Keratinocyte (primary cell): ENCODE measurements around the gene CFAP57. TPM values are rescaled to one million over a fixed set of nuclear protein-coding genes. Genes with fewer than 3 reads are reported as not detected.

Experiments used
- DNase-seq: peaks from one replicate; pipeline ENCODE4 v3.0.0-alpha.2; 2011; ENCODE audit warnings: low read depth, missing footprints, low spot score
- FAIRE-seq: peaks from 2 replicates; lab custom pipeline; 2011; peaks lifted over from hg19 to GRCh38; lab: Jason Lieb, UNC
- H2AFZ ChIP-seq: 2 replicates; pipeline ENCODE4 v1.6.0; 2012; ENCODE audit warnings: low read length, control low read depth, inconsistent platforms; ENCODE audit not compliant: control insufficient read depth
- H3K27ac ChIP-seq: 2 replicates; pipeline ENCODE4 v1.5.1; 2011; ENCODE audit warnings: low read length; ENCODE audit not compliant: control insufficient read depth, insufficient read depth
- H3K27me3 ChIP-seq: 3 replicates; pipeline ENCODE4 v1.6.0; 2011; ENCODE audit warnings: low read length; ENCODE audit not compliant: control insufficient read depth, insufficient read depth; ENCODE audit errors: extremely low read depth
- H3K36me3 ChIP-seq, 2 experiments: 2 replicates in 1 of 2; 3 replicates in 1 of 2; pipeline ENCODE4 v1.5.1; 2011; ENCODE audit warnings: low read length in 2 of 2, mild to moderate bottlenecking in 1 of 2; ENCODE audit not compliant: control insufficient read depth in 2 of 2, insufficient read depth in 2 of 2; ENCODE audit errors: extremely low read depth in 1 of 2
- H3K4me1 ChIP-seq: 3 replicates; pipeline ENCODE4 v1.5.1; 2011; ENCODE audit warnings: low read length; ENCODE audit not compliant: control insufficient read depth, insufficient read depth; ENCODE audit errors: extremely low read depth
- H3K4me2 ChIP-seq: 3 replicates; pipeline ENCODE4 v1.6.0; 2011; ENCODE audit warnings: low read depth, low read length; ENCODE audit not compliant: control insufficient read depth, insufficient read depth; ENCODE audit errors: extremely low read depth
- H3K4me3 ChIP-seq, 3 experiments: fragments of 200-600 bp in 1 of 3; sonication (generic) in 1 of 3; 2 replicates in 2 of 3; 3 replicates in 1 of 3; pipeline ENCODE4 v1.5.1; 2011 to 2016; ENCODE audit warnings: low read length in 3 of 3, mild to moderate bottlenecking in 3 of 3, control low read depth in 2 of 3, inconsistent platforms in 1 of 3, low read depth in 1 of 3, mixed read lengths in 1 of 3, mixed run types in 1 of 3, moderate library complexity in 1 of 3; ENCODE audit not compliant: control insufficient read depth in 2 of 3, insufficient read depth in 2 of 3; ENCODE audit errors: extremely low read depth in 1 of 3
- H3K79me2 ChIP-seq: 2 replicates; pipeline ENCODE4 v1.6.0; 2012; ENCODE audit warnings: low read length; ENCODE audit not compliant: control insufficient read depth, insufficient read depth
- H3K9ac ChIP-seq: 3 replicates; pipeline ENCODE4 v1.6.0; 2011; ENCODE audit warnings: low read length; ENCODE audit not compliant: control insufficient read depth, insufficient read depth; ENCODE audit errors: extremely low read depth
- H3K9me1 ChIP-seq: 3 replicates; pipeline ENCODE4 v1.6.0; 2011; ENCODE audit warnings: low read length; ENCODE audit not compliant: control insufficient read depth, insufficient read depth; ENCODE audit errors: extremely low read depth
- H3K9me3 ChIP-seq: 2 replicates; pipeline ENCODE4 v1.5.1; 2012; ENCODE audit warnings: low read depth, low read length; ENCODE audit not compliant: control insufficient read depth
- H4K20me1 ChIP-seq: 3 replicates; pipeline ENCODE4 v1.6.0; 2011; ENCODE audit warnings: low read length; ENCODE audit not compliant: control insufficient read depth, insufficient read depth; ENCODE audit errors: extremely low read depth
- CTCF ChIP-seq, 3 experiments: IDR thresholded peaks in 1 of 3; conservative IDR thresholded peaks in 1 of 3; optimal IDR thresholded peaks in 1 of 3; 2 replicates in 2 of 3; 3 replicates in 1 of 3; pipeline versions ENCODE3 to v1.5.1; 2011; ENCODE audit warnings: low read length in 3 of 3, mild to moderate bottlenecking in 3 of 3, moderate library complexity in 2 of 3, control low read depth in 1 of 3, inconsistent platforms in 1 of 3; ENCODE audit not compliant: insufficient read depth in 2 of 3; ENCODE audit errors: extremely low read depth in 1 of 3
- EZH2 ChIP-seq: IDR thresholded peaks from one replicate; pipeline ENCODE4 v1.6.1; 2012; ENCODE audit warnings: inconsistent platforms, mild to moderate bottlenecking, low read length, moderate library complexity
- dilution Hi-C: fragments of 300-500 bp; cut with MboI; formaldehyde crosslinking; loops from one replicate; pipeline ENCODE4 v1.7.0; 2020; ENCODE audit warnings: low sequenced_read_pairs; ENCODE audit not compliant: extremely low pct_ligation_motif_present
- polyA plus RNA-seq, 5 experiments: library from polyadenylated mRNA; depleted of rRNA in 3 of 5; stranded (reverse) in 3 of 5; stranded (forward) in 1 of 5; unstranded in 1 of 5; fragments of >200 nt; gene quantifications; 1 replicate in 1 of 5; 2 replicates in 3 of 5; 3 replicates in 1 of 5; pipeline versions ENCODE4 v1.2.1 to v1.2.3, GENCODE V29; 2011 to 2012; ENCODE audit warnings: missing spikeins in 2 of 5, low read depth in 1 of 5, low replicate concordance in 1 of 5

The CFAP57 gene
- polyA plus RNA-seq, 1 donor (not counting 4 experiments of a cell fraction or from before 2014, with no cell fraction given), result 0.39 TPM

- Histone ChIP-seq H3K36me3 (no peaks in the 10 kb centered on the region), H3K27ac (no peak overlapping the region), H2AFZ (no peak overlapping the region), H4K20me1 (no peaks in the 10 kb centered on the region), H3K4me1 (peaks cover 15% of the 10 kb centered on the region), H3K9ac (no peak overlapping the region), H3K79me2 (no peaks in the 10 kb centered on the region), H3K4me3 (no peak overlapping the region), H3K4me2 (no peak overlapping the region), H3K9me1 (no peaks in the 10 kb centered on the region), H3K27me3 (no peaks in the 10 kb centered on the region), H3K9me3 (no peaks in the 10 kb centered on the region)
- TF ChIP-seq EZH2 (no peak), CTCF (optimal IDR thresholded peaks at IDR 0.05 in 1 of 3, IDR thresholded peaks at IDR 0.05 in 1 of 3, conservative IDR thresholded peaks at IDR 0.05 in 1 of 3; ENCODE audit: extremely low read depth in 1 of 3, insufficient read depth in 2 of 3, low read length in 3 of 3) (no peak)
- DNase-seq (no peak), FAIRE-seq (no peak)
- dilution Hi-C loops, result no loop called here
Measured at GRCh38 chr1:43235040-43235439, 62.9 kb downstream of the CFAP57 start.

GRCh38 chr1:43235451-43236121, 63.5 kb downstream of the CFAP57 start:
- H3K4me3 ChIP-seq, result no peak overlapping the region
- DNase-seq, result no peak
- dilution Hi-C loops, result no loop called here
- H3K27me3 ChIP-seq, result no peaks in the 10 kb centered on the region
- H3K36me3 ChIP-seq, result no peaks in the 10 kb centered on the region
- no peaks in the 10 kb centered on the region for H3K9me1 ChIP-seq
- H2AFZ ChIP-seq, result peak overlapping the region; percentile 30
- H3K4me2 ChIP-seq, result no peak overlapping the region
- FAIRE-seq, result no peak
- no peak for TF ChIP-seq CTCF (optimal IDR thresholded peaks at IDR 0.05 in 1 of 3, IDR thresholded peaks at IDR 0.05 in 1 of 3, conservative IDR thresholded peaks at IDR 0.05 in 1 of 3; ENCODE audit: extremely low read depth in 1 of 3, insufficient read depth in 2 of 3, low read length in 3 of 3)
- TF ChIP-seq EZH2, result no peak
- H3K9me3 ChIP-seq, result no peaks in the 10 kb centered on the region
- no peak overlapping the region for H3K9ac ChIP-seq
- H3K27ac ChIP-seq, result no peak overlapping the region
- no peaks in the 10 kb centered on the region for H4K20me1 ChIP-seq
- H3K79me2 ChIP-seq, result no peaks in the 10 kb centered on the region
- H3K4me1 ChIP-seq, result peaks cover 15% of the 10 kb centered on the region
